ENCODE data around the gene SCD5.
A peak's percentile ranks its signal among the peaks of the same experiment; 100 is the strongest.

The SCD5 gene

DNA sequence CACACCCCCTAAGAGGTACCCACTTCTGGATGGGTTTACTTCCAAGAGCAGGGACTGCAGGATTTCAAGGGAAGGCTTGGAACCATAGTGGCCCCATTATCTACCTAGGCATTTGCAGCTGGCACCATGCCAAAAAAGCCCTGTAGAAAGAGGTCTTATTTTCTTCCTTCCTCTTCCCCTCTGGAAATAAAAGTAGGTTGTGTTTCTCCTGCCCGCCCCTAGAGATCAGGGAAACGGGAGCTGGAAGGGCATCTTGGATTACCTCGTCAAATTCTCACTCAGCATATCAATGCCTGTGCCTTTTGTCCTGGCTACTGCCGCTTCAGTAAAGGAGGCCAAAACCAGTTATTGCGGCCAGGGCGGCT lies 1.6 kb downstream of the SCD5 start:
- DNase-seq (ENCODE audit: low spot score): no peak

DNA sequence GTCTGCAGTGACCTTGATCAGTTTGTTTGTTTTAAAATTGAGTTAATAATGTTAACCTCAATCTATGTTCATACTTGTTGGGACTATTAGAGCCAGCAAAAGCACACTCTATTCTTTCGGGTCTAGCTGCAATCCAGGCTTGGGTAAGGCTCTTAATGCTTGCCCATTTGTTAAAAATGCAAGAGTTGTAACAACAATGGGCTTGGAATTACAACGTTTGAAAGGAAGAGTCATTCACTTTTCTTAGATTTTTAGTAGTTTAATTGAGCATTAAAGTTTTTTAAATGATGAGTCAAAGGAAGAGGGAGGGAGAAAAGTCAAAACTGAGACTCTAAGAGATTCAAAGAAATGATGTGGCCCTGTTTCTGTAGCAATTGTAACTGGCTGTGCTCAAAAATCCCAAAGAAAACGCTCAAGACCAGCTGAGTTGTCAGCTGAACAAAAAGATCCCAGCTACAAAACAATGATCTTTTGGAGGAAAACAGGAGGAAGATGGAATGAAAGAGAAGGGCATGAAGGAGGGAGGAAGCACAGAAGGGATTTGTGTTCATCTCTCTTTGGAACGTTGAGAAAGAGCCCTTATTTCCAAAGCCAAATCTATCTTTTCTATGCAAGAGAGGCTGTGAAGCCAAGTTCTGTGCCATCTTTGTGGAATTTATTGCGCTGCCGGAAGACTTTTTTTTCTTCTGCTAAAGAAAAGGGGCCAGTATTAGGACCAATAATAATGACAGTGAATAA lies 5.5 kb downstream of the SCD5 start:
- DNase-seq (ENCODE audit: low spot score): peak; percentile 84

DNA sequence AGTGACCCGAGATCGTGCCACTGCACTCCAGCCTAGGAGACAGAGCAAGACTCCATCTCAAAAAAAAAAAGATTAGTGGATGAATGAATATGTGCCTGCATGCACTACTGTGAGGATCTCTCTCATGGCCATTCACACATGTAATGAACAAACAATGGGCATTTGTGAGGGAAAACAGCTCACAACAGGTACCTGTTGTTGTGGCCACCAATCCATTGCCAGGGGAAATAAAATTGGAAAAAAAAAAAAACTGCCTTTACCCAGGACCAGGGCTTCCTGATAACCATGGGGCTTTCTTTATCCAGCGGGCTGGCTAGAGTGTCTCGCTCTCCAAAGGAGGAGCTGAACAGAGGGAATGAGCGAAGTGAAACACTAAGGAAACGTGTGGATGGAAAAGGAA lies 7.4 kb downstream of the SCD5 start:
- DNase-seq (ENCODE audit: low spot score): no peak

DNA sequence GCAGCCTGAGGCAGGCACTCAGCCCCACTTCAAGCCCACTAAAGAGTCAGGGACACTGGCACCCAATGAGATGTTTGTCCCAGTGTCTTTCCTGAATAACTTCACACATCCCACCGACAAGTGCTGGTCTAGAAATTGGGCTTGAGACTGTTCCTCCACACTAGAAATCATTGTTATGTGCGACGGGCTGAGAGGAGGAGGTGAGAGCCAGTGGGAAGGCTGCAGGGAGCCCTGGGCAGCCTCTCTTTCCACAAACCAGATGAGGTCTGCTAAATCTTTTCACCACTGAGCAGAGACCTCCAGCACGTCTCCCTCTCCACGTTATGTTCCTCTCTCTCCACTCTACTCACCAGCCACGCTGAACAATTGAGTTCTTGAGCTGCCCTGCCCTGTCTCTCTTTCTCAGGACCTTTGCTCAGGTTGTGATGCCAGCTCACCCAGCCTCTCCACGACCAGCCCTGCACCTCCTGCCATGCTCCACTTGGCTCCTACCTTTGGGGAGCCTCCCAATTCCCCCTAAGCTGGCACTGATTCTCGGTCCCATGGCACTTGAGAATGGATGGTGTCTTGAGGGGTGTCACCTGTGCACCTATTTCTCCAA lies 8.4 kb downstream of the SCD5 start:
- DNase-seq (ENCODE audit: low spot score): no peak

DNA sequence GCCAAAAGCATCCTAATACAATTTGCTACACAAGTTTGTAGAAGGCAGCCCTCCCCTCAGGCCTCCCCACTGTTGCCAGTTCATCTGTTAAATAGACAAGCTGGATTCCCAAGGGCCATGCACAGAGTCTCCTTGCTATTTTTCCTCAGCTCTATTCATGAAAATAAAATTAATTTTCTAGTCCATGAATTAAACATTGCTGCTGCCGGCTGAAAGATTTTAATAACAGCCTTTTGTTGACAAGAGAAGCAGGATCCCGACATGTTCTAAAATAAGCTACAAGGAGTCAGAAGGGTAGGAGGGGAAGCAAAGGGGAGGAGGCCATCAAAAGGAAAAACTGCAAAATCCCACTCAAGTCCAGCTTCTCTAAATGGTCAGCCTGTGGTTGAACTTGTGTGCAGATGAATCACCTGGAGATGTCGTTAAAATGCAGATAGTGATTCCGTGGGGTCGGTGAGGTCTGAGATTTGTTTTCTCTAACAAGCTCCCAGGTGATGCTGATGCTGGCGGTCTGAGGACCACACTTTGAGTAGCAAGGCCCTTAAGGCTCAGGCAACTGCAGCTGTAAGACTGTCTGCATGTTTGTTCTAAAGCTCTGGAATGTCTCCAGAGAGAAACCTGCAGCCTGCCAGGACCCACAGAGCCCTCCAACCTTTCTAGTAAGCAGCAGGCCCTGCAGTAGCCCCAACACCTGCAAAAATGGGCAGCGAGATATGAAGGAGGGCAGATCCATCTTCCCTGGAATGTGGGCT lies 9.4 kb downstream of the SCD5 start:
- DNase-seq (ENCODE audit: low spot score): no peak

DNA sequence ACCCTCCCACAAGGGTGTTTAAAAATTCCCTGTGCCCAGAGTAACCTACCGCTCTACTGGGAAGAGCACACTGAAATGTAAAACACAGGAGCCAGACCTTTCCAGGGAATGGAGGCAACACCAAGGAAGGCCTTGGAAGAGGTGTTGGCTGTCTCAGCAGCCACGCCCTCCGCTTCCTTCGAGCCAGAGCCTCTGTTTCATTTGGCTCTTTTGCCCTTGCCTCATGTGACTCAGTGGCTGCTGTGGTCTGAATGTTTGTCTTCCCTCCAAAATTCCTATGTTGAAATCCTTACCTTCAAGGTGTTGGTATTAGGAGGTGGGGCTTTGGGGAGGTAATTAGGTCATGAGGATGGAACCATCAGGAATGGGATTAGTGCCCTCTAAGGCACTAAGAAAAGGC lies 11.3 kb downstream of the SCD5 start:
- DNase-seq (ENCODE audit: low spot score): no peak

DNA sequence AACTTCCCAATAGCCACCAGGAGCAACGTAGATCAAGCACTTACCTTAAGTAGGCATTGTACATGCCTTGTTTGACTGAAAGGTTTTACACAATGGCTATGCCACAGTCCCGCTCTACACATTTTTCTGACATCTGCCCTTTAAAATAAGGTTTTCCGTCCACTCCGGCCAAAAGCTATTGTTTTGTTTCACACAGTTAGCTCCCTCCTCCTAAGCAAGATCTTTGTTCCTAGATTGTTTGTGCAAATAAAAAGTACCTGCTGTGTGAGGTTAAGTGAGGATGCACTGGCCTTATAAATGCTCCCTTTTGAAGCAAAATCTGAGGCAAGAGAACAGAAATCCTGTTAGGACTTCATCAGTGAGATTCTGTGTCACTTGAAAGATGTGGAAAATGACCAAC lies 11.8 kb downstream of the SCD5 start:
- DNase-seq (ENCODE audit: low spot score): no peak

DNA sequence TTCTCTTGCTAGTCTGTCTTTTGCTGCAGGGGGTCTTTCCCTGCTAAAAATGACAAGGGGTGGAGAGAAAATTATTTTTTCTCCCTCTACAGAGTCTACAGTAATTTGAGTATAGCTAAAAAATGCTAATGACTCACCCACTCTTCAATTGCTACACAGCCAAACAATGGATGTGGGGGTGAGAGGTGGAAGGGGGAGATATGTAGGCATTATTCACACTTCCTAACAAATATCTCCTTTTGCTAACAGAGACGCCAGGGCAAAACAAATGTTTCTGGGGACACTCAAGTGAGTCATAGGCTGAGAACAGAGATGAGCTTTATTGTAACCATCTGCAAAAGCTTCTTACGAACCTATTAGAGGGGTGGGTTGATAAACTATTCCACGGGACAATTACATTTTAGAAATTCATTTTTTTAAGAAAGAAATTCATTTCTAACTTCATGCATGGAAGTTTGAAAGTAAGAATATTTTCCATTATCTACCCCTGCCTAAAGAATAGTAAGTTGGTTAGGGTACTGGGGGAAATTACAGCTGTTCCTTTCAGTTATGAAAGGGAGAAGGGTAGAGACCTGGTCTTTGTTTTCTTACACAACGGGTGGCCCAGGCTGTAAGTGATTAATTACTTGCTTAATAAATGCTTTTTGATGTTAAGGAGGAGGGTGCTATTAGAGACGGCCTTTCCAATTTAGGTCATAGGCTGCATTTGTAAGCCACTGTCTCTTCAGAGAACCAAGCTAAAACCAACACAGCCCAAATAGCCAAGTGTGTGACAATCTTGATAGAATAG lies 12.8 kb downstream of the SCD5 start:
- no peak for DNase-seq (ENCODE audit: low spot score)

DNA sequence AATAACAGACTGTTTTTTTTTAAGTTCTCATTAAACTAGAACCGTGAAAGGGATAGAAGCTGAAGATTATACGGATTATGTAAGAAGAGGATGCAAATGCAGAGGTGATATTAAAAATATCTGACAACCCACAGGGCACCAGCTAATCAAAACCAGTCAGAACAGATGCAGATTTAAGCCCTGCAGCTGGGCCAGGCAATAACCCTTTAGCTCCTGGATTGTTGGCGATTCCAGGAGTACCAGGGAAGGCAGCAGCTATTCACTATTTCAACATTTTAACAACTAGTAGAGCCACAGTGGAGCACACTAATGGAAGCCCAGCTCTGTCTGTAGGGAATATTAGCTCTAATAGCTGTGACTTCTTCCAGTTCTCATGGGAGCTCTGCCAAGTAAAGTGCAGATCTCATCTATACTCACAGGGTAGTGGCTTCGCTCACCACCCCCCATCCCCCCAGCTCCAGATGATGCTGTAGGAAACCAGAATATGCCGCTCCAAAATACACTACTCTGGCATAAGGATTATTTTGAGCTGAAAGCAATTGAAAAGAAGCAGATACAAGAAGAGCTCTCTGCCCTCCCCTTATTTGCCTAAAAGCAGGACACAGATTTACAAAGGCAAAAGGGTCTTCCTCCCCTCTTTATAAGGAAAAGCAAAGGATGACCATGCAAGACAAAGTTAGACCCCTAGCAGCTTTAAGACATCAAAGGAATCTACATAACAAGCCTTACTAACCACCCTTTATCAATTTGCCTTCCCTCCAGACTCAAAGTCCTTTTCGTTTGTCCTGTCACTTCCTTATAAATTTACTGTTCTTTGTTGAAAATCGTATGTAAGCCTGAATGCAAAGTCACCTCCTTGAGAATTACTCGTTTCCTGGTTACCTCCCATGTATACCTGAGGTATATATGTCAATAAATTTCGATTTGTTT lies 13.7 kb downstream of the SCD5 start:
- no peak for DNase-seq (ENCODE audit: low spot score)

DNA sequence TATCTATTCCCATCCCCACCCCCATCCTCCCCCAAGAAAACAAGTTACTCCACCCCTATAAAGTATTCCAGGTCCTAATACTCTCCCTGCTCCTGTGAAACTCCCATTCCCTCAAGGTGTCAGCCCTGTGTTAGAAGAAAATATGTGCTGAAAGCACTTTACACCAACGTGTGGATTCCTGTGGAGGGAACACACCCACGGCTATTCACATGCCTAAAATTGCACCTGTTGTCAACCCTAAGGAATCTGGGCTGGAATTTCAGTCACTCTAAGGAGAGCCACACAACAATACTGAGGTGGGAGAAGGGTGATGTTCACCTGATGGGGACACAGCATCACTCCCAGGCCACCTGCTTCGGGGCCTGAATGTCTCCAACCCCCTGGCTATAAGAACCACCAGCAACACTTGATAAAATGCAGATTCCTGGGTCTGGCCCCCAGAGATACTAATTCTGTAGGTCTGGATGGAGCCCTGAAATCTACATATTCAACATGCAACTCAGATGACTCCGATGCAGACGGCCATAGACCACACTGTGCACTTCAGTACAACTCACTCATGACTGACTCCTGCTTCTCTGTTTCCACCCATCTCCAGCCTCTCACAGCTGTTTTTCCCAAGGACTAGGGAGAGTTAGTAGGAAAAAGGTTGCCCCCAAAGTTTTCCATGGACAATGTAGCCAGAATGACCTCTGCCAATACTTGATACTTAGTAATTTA lies 15.8 kb downstream of the SCD5 start:
- DNase-seq (ENCODE audit: low spot score): no peak

DNA sequence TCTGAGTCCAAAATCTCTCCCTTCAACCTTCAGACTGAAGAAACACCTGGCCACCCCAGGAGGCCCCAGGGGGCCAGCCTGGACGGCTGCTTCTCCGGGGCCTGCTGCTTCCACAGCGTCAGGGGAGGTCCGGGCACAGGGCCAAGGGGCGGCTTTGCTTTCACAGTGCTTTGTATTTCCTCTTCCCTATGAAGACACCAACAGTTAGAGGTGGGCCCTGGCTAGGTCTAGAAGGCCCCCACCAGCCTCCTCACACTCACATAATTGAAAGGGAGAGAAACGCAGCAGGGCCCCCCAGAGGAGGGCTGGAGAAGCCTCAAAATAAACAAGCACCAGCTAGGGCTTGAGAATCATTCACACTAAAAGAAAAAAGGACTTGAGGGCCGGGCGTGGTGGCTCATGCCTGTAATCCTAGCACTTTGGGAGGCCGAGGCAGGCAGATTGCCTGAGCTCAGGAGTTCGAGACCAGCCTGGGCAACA lies 17.8 kb downstream of the SCD5 start:
- no peak for DNase-seq (ENCODE audit: low spot score)

DNA sequence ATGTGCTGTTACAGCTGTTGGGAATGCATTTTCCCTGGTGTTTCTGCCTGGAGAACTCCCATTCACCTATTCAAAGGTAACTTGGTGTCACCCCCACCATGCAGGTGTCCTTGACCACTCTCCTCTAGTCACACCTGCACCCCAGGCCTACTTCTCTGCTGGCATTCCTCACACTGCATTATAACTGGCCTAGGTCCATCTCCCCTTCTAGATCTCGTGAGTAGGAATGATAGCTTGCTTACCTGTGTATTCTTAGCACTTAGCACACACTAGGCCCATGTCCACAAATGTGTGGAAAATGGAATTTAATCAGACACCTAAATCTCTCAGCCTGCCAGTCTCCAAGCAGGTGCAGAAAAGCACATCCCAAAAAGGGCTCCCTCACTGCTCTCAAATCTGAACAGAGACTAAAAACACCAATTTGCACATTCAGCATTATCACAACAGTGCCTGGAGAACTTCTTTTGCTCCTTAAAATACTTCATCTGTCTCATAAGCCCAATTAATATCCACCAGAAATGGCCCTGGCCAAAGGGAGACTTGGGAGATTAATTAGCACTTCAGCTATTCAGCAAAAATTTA lies 18.3 kb downstream of the SCD5 start:
- DNase-seq (ENCODE audit: low spot score): no peak

DNA sequence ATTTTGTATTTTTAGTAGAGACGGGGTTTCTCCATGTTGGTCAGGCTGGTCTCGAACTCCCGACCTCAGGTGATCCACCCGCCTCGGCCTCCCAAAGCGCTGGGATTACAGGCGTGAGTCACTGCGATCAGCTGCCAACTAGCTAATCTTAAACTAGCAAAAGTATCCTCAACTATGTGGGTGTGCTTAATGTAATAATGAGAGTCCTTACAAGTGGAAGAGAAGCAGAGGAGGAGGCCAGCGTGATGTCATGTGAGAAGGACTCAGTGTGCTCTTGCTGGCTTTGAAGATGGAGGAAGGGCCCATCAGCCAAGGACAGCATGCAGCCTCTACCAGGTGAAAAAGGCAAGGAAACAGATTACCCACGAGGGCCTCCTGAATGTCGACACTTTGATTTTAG lies 19.6 kb downstream of the SCD5 start:
- DNase-seq (ENCODE audit: low spot score): no peak

DNA sequence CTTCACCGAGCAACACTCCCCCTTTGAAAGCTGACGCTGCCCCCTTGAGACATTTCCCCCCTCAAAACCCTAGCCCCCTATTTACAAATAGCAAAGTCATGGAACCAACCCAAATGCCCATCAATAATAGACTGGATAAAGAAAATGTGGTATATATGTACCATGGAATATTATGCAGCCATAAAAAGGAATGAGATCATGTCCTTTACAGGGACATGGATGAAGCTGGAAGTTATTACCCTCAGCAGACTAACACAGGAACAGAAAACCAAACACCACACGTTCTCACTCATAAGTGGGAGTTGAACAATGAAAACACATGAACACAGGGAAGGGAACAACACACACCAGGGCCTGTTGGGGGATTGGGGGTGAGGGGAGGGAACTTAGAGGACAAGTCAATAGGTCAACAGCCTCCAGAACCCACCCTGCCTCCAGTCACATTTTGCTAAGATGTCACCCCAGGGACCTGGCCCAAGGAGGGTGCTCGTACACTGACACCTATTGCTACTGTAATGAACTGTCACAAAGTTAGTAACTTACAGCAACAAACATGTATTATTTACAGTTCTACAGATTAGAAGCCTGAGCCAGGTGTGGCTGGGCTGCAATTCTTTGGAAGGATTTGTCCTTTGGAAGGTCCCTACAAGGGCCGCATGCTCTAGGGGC lies 20.6 kb downstream of the SCD5 start:
- no peak for DNase-seq (ENCODE audit: low spot score)

DNA sequence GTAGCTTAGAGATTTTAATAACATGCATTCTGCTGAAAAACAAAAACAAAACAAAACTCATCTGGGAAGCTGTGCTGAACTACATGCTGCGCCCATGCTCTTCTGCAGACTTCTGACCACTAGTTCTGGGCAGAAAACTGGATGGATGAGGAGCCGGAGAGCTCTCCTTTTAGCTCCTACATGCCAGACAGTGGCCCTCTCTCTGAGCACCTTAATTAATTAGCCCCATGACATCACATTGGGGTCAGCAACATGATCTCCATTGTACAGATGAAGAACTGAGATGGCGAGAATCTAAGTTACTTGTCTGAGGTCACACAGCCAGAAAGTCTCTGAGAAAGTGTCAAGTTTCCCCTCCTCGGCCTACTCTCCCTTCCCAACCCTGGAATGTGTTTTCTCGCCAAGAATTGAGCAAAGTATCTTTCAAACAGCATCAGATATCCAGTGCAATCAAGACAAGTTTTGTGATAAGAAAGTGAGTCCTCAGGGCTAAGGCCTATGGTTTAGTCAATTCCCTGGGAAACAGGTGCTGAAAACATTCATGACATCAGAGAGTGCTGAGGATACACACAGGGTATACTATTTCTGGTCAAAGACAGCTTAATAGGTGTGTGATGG lies 21.6 kb downstream of the SCD5 start:
- no peak for DNase-seq (ENCODE audit: low spot score)

DNA sequence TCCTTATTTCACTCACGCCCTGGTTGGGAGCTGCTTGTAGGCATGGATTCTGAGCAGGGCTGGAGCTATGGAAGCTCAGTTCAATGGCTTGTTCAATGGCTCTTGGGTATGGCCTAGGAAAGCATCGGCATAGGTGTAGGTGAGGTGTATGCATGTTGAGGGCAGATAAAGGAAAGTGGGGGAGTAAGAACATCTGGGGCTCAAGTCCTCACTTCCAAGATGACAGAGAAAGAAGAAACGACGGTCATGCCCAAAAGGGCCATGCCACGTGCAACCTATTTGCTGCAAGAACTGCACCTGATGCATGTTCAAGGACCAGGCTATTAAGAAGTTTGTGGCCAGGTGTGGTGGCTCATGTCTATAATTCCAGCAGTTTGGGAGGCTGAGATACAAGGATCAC lies 23.4 kb downstream of the SCD5 start:
- no peak for DNase-seq (ENCODE audit: low spot score)

DNA sequence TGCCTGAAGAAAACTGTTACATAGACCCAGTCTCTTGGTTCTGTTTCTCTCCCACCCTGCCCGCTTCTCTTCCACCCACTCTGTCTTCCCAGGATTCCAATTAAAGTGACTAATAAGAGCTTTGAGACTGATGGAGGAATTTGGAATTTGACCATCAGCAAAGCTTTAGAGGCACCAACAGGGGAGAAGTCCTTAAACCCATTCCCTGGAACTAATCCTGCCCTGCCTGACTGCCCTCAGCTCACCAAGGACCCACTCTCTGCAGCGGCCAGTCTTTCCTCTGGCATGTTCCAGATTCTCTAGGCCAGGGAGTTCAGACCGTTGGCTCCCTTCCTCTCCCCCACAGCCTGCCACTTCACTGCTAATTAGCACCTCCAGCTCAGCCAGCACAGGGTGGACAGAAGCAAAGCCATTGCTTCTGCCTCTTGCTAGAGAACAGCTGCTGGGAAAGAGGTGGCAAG lies 23.9 kb downstream of the SCD5 start:
- no peak for DNase-seq (ENCODE audit: low spot score)

DNA sequence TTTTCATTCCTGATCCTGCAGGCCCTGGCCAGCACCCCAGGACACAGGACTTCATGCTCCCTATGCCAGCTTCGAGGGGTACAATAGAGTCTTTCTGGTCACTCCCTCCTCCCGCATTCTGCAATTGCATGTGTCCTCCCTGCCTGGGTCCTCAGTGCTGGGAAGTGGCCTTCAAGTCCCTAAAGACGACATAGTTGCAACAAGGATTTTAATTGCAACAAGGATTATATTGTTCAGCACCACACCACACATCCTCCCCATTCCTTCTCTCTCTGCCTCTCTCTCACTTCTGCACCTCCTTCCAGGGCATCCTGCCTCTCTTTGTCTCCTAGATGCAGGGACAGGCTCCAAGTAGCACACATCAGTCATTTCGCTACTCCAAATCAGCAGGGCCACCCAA lies 25.5 kb downstream of the SCD5 start:
- DNase-seq (ENCODE audit: low spot score): no peak

DNA sequence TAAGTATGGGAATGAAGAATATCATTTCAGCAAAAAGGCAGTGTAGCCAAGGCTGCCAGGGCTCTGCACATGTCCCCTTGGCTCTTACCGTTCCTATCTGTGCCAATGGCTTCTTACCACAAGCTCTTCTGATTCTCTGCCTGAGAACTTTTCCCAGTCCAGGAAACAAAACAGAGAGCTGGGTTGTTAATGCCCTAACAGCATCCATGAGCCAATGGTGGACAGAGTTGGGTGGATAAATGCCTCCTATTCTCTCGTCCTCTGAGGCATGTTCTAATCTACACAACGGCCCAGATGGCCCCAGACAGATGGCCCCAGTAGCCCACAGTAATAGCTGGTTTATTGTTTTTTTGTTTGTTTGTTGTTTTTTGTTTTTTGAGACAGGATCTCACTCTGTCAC lies 28.0 kb downstream of the SCD5 start:
- DNase-seq (ENCODE audit: low spot score): peak; percentile 97
